ENCODE results near the gene UNC80. TPM values are rescaled to one million over a fixed set of nuclear protein-coding genes. Genes with fewer than 3 reads are reported as not detected.
A peak's percentile ranks its signal among the peaks of the same experiment; 100 is the strongest.

Gene UNC80
- total RNA-seq, 1 donor from 2014 or later: 12.3 TPM

- no peak for DNase-seq
Measured at GRCh38 chr2:209917154-209917771, 145.6 kb downstream of the UNC80 start.

GRCh38 chr2:209918251-209918650, 146.6 kb downstream of the UNC80 start:
- no peak for DNase-seq

GRCh38 chr2:209922116-209922515, 150.5 kb downstream of the UNC80 start:
- no peak for DNase-seq

GRCh38 chr2:209929369-209929768, 157.7 kb downstream of the UNC80 start:
- DNase-seq: no peak

- peak; percentile 31 for DNase-seq
Measured at GRCh38 chr2:209933499-209934483, 162.2 kb downstream of the UNC80 start.

- no peak for DNase-seq
Measured at GRCh38 chr2:209936106-209936666, 164.6 kb downstream of the UNC80 start.

- DNase-seq: no peak
Measured at GRCh38 chr2:209937893-209938292, 166.3 kb downstream of the UNC80 start.

- no peak for DNase-seq
Measured at GRCh38 chr2:209938906-209939305, 167.3 kb downstream of the UNC80 start.

GRCh38 chr2:209940936-209941335, 169.3 kb downstream of the UNC80 start:
- DNase-seq: no peak

GRCh38 chr2:209942426-209942825, 170.8 kb downstream of the UNC80 start:
- no peak for DNase-seq

- no peak for DNase-seq
Measured at GRCh38 chr2:209942936-209943605, 171.4 kb downstream of the UNC80 start.

GRCh38 chr2:209943776-209944175, 172.1 kb downstream of the UNC80 start:
- DNase-seq: no peak

GRCh38 chr2:209946539-209946938, 174.9 kb downstream of the UNC80 start:
- no peak for DNase-seq

GRCh38 chr2:209956271-209956670, 184.6 kb downstream of the UNC80 start:
- no peak for DNase-seq

GRCh38 chr2:209958016-209958415, 186.4 kb downstream of the UNC80 start:
- no peak for DNase-seq

- no peak for DNase-seq
Measured at GRCh38 chr2:209960045-209960444, 188.4 kb downstream of the UNC80 start.

- no peak for DNase-seq
Measured at GRCh38 chr2:209960676-209961630, 189.3 kb downstream of the UNC80 start.

GRCh38 chr2:209965723-209966122, 194.1 kb downstream of the UNC80 start:
- DNase-seq: no peak

GRCh38 chr2:209969692-209970091, 198.1 kb downstream of the UNC80 start:
- no peak for DNase-seq

GRCh38 chr2:209970271-209970670, 198.6 kb downstream of the UNC80 start:
- no peak for DNase-seq

GRCh38 chr2:209970711-209971110, 199.1 kb downstream of the UNC80 start:
- no peak for DNase-seq

Data from occipital lobe (tissue), 2 donors.